Glutamatergic neuron (in vitro differentiated cells): ENCODE data around the gene EPSTI1. TPM values are rescaled to one million over a fixed set of nuclear protein-coding genes. Genes with fewer than 3 reads are reported as not detected.

Source experiments
- DNase-seq: peaks from one replicate; pipeline ENCODE4 v3.0.0; 2022
- H3K27ac Mint-ChIP-seq: one replicate; pipeline ENCODE4 v1.8.0; 2020; ENCODE audit warnings: mild to moderate bottlenecking, mixed read lengths, inconsistent platforms; ENCODE audit not compliant: unreplicated experiment
- H3K27me3 Mint-ChIP-seq: one replicate; pipeline ENCODE4 v1.8.0; 2020; ENCODE audit warnings: mild to moderate bottlenecking, moderate library complexity, mixed read lengths, inconsistent platforms; ENCODE audit not compliant: unreplicated experiment
- H3K36me3 Mint-ChIP-seq: one replicate; pipeline ENCODE4 v1.8.0; 2020; ENCODE audit warnings: mild to moderate bottlenecking, mixed read lengths, inconsistent platforms; ENCODE audit not compliant: unreplicated experiment
- H3K4me1 Mint-ChIP-seq: one replicate; pipeline ENCODE4 v1.8.0; 2020; ENCODE audit warnings: mild to moderate bottlenecking, low read depth, mixed read lengths, inconsistent platforms; ENCODE audit not compliant: unreplicated experiment
- H3K4me3 Mint-ChIP-seq: one replicate; pipeline ENCODE4 v1.8.0; 2020; ENCODE audit warnings: mild to moderate bottlenecking, mixed read lengths, inconsistent platforms; ENCODE audit not compliant: unreplicated experiment
- H3K9me3 Mint-ChIP-seq: one replicate; pipeline ENCODE4 v1.8.0; 2020; ENCODE audit warnings: mild to moderate bottlenecking, moderate library complexity, mixed read lengths, inconsistent platforms; ENCODE audit not compliant: unreplicated experiment
- total RNA-seq: library from RNA; stranded (reverse); fragmentation: NEBNext Ultra II Directional; extraction: Animal tissue kit (Norgen Biotek cat#: 25700); gene quantifications from one replicate; pipeline ENCODE4 v1.2.1, GENCODE V29; 2021; ENCODE audit not compliant: unreplicated experiment
- TF ChIP-seq, protein P1 (sequence below): fragments of 200-600 bp; sonication (generic); IDR thresholded peaks from one replicate; pipeline ENCODE4 v1.5.0; 2021; ENCODE audit not compliant: partially characterized antibody, unreplicated experiment

The EPSTI1 gene
- total RNA-seq, 1 donor from 2014 or later: not detected

DNA sequence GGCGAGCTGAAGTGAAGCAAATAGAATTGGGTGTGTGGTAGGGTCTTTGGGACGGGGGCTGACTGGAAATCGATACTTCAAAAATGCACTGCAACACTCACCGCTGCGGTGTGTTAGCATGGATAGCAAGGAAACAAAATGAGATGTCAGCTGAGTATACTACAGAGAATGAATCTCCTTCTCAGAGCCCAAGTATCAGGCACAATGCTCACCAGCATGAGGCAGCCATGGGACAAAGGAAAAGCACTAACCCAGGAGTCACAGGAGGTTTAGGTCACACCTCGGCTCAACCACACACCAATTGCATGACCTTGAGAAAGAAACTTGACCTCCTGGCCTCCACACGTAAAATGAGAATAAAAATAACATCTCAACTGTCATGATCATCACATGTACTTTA is 136.6 kb downstream of the EPSTI1 start:
- TF ChIP-seq, protein P1, sequence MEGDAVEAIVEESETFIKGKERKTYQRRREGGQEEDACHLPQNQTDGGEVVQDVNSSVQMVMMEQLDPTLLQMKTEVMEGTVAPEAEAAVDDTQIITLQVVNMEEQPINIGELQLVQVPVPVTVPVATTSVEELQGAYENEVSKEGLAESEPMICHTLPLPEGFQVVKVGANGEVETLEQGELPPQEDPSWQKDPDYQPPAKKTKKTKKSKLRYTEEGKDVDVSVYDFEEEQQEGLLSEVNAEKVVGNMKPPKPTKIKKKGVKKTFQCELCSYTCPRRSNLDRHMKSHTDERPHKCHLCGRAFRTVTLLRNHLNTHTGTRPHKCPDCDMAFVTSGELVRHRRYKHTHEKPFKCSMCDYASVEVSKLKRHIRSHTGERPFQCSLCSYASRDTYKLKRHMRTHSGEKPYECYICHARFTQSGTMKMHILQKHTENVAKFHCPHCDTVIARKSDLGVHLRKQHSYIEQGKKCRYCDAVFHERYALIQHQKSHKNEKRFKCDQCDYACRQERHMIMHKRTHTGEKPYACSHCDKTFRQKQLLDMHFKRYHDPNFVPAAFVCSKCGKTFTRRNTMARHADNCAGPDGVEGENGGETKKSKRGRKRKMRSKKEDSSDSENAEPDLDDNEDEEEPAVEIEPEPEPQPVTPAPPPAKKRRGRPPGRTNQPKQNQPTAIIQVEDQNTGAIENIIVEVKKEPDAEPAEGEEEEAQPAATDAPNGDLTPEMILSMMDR: no peak
- H3K27ac Mint-ChIP-seq: no peak overlapping the region

DNA sequence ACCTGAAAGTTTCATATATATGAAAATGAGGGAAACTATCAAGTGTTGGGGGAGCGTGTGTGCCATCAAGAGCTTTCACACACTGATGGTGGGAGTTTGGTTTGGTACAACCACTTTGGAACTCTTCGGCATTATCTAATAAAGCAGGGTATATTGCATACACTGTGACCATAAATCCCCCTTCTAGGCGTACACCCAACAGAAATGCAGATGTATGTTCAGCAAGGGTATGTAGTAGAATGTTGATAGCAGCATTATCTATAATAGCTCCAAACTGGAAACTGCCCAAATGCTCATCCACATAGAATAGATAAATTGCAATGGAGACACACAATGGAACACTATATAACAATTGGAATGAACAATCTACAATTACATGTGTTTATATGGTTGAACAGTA is 139.9 kb downstream of the EPSTI1 start:
- Mint-ChIP-seq H3K27me3 (peaks cover 2% of the 10 kb centered on the region), H3K9me3 (no peaks in the 10 kb centered on the region), H3K27ac (no peak overlapping the region), H3K4me1 (no peaks in the 10 kb centered on the region), H3K36me3 (no peaks in the 10 kb centered on the region), H3K4me3 (no peak overlapping the region)
- TF ChIP-seq, protein P1: no peak
- DNase-seq: no peak

More for the DNA sequence above, 136.6 kb downstream of the EPSTI1 start:
- Mint-ChIP-seq H3K27me3 (peaks cover 2% of the 10 kb centered on the region), H3K9me3 (no peaks in the 10 kb centered on the region), H3K4me1 (no peaks in the 10 kb centered on the region), H3K36me3 (no peaks in the 10 kb centered on the region), H3K4me3 (no peak overlapping the region)
- no peak for DNase-seq

DNA sequence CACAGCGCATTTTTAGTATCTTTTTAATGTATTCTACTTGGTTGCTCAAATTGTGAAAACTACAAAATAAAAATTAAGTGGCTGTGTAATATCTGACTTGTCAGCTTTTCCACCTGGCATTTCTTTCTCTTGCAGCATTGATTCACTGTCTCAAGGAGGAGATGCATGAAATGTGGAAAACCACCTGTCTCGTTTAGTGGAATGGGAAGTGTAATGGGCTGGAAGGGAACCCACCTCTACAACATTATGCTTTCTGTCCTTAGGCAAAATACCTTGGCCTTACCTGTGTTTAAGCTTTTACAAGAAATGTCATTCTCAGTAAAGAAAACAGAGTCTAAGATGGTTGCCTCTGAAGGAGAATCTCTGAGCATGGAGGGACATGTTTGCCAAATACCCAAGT is 142.8 kb downstream of the EPSTI1 start:
- TF ChIP-seq, protein P1: no peak
- Mint-ChIP-seq H3K4me3 (no peak overlapping the region), H3K4me1 (no peaks in the 10 kb centered on the region), H3K36me3 (no peaks in the 10 kb centered on the region), H3K27ac (no peak overlapping the region), H3K27me3 (no peaks in the 10 kb centered on the region), H3K9me3 (no peaks in the 10 kb centered on the region)
- DNase-seq: no peak

DNA sequence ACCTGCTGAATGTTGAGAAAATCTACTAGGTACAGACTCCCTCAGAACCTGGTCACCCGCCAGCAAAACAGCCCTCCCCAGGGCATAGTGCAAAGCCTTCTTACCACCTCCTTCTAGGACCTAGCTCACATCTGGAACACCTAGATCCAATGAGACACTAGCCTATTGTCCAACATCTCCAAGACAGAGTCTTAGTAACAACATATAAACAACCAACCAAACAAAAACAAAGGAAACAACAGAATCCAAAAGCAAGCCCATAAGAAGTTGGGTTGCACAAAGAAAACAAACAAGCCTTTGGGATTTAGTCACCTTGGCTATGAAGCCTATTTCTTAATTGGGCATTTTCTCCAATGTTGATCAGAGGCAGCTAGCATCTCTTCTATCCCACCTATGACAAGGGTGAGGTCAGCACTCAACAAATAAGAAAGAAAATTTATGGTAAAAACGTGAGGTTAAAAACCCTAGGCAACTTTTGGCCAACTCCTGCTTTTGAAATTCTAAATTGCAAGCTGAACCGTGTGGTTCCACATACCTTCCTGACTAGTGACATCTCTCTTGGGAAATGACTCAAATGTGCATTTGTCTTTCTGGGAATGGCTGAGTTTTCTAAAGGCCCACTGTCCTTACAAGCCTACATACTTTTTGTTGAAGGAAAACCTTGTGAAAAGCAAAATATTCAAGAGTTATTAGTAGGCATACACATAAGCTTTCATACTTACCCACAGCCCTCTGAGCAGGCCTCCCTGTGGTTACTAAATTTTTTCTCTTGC is 144.0 kb downstream of the EPSTI1 start:
- DNase-seq: no peak
- no peaks in the 10 kb centered on the region for H3K27me3 Mint-ChIP-seq
- H3K27ac Mint-ChIP-seq: no peak overlapping the region
- no peaks in the 10 kb centered on the region for H3K4me1 Mint-ChIP-seq
- H3K9me3 Mint-ChIP-seq: no peaks in the 10 kb centered on the region
- no peak overlapping the region for H3K4me3 Mint-ChIP-seq
- TF ChIP-seq, protein P1: no peak
- H3K36me3 Mint-ChIP-seq: no peaks in the 10 kb centered on the region

DNA sequence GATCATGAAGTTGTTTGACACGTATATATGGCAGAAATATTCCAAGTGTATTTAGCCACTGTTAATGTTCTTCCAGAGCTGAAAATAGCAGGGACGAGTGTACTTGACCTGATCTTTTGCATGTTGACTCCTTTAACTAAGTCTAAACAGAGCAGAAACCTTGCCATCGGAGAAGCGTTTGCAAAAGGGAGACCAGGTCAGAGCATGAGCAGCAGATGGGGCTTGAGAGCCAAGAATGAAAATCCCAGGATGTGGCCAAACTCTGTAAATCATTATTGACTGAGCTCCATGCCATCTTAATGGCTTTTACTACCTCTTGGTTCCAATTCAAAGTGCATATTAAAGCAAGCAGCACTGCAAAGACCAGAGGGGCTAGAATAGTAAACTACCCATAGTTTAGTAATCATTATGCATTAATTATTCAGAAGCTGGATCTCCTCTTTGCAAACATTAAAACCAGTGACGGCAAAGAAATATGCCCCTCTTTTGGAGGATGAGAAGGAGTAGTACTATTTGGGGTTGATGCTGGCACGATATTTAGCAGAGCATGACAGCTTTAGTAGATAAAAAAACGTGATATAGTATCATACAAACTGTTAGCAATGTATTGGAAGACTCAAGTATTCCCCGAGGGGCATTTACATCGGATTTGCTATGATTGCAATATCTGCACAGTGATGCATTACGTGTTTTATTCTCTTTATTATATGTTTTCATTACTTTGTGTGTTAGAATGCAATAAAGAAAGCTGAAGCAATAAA is 154.9 kb downstream of the EPSTI1 start:
- TF ChIP-seq, protein P1: no peak
- H3K27me3 Mint-ChIP-seq: no peaks in the 10 kb centered on the region
- H3K4me1 Mint-ChIP-seq: peaks cover 31% of the 10 kb centered on the region
- peaks cover 1% of the 10 kb centered on the region for H3K9me3 Mint-ChIP-seq
- H3K27ac Mint-ChIP-seq: peak overlapping the region; percentile 53
- H3K36me3 Mint-ChIP-seq: no peaks in the 10 kb centered on the region
- peak overlapping the region; percentile 56 for H3K4me3 Mint-ChIP-seq
- DNase-seq: no peak
